SW 1271 (cell line): ENCODE data around the gene CTRL.
"Not testable (repeated sequence)": the region's sequence is repeated elsewhere in the genome, so short reads cannot be mapped to it uniquely, and the experiment has no call there.

Source experiments
- DNase-seq, 2 experiments: peaks; one replicate each; lab custom pipeline; 2025; lab: John Stamatoyannopoulos, UW

Gene CTRL

DNA sequence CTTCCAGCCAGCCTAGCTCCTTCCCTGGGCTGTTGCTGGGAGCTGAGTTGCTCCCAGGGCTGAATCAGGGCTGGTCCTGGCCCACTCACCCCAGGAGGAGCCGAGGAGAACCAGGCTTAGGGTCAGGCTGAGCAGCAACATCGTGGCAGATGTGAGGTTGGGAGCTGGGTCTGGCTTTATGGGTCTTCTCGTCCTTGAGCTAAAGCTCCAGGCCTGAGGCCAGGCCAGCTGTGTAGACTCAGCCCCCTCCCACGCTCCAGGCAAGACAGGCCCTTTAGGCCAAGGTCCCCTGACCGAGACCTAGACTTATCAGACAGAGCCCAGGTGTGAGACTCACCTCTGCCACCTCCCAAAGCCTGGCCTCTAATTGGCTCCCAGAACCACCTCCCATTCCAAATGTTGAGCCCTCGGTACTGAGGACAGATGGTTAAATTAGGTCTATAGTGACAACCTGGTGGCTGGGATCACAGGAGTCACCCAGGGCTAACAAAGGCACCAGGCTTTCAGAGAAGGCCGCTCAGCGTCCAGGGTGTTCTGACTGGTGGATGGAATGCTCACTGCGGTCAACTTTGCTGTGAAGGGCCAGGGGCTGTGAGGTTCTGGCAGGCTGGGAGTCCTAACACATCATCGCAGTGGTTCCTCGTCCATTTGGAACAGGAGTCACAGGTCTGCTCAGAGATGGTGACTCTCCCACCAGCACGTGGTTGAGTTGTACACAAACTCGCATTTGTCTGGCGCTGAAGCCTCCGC lies at the start of gene CTRL:
Gene CTRL (minus strand): TSS at position 151 of the 750 bp plus-strand sequence. CDS start 10 bp downstream, at position 141.
- DNase-seq, result no peak

DNA sequence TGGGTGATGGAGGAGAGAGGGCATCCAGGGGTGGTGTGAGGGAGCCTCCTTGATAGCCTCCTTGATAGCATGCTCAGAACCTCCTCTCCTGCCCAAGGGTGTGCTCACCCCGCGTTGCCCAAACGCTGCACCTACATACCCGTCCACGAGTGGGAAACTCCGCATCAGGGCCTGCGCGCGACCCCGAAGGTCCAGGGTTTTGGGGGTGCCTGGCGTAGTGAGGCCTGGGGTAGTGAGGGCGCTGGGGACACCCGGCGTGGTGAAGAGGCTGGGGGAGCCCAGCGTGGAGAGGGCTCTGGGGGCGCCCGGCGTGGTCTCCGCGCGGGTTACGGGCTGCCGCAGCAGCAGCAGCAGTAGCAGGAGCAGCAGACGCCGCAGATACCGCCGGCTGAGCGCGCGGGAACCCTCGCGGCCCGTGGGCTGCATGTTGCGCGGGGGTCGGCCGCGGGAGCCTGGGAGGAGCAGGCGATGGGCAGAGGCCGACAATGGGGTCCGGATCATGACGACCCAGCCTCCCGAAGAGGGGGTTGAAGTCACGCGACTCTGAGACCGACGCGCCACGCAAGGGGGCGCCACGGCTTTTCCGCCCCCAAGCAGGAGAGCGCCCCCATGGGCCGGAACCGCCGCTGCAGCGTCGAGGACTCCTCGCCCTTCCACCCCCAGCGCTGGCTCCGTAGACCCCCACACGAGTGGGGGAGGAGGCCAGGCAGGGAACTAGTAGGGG lies 48.5 kb upstream of the CTRL start, which contains the start of gene DPEP3:
Gene DPEP3 (minus strand): TSS at position 545 of the 724 bp plus-strand sequence. CDS start 119 bp downstream, at position 426.
- DNase-seq, result no peak

DNA sequence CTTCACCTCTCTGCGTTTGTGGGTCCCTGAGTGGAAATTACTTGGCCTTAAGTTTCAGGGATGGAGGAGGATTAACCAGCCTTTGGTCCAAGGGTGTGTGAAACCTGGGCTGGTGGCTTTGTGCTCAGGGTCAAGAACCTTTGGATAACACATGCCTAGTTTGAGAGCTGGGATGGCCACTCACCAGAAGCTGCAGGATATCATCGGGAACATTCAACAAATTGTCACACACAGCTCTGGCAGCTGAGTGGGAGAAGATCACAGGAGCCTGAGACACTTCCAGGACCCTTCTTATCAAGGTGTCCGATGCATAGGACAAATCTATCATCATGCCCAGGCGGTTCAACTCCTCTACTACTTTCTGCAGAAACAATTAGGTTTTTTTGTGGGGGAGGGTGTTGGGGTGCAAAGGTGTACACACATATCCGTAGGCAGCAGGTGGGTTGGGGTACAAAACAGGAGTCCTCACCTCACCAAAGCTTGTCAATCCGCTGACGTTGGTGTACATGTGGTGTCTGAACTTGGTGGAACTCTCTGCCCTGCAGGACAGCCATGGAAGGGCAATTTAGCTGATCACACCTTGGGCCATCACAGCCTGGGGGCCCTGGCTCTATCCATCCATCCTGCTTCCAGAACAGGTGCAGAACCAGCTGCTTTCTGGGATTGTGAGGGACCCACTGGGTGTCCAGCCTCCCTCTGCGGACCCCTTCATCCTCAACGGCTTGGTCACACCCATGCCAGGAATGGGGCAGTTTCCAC lies 46.0 kb upstream of the CTRL start:
- DNase-seq, result no peak

DNA sequence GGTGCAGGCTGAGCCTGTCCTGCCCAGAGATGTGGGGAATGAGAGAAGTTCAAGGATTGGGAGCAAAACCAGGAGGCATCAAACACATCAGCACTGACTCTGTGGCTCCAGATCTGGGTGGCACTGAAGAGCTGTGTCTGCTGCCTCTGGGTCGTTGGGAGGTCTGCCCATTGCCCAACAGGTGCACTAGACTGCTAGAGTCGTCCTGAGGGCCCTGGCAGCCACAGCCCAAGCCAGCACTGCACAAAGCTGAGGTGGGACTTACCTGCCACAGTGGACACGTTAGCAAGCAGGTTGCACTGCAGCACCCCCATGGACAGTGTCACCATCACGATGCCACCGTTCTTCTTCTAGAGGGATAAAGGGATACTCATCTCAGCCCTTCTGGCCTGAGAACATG lies 45.3 kb upstream of the CTRL start:
- no peak for DNase-seq

DNA sequence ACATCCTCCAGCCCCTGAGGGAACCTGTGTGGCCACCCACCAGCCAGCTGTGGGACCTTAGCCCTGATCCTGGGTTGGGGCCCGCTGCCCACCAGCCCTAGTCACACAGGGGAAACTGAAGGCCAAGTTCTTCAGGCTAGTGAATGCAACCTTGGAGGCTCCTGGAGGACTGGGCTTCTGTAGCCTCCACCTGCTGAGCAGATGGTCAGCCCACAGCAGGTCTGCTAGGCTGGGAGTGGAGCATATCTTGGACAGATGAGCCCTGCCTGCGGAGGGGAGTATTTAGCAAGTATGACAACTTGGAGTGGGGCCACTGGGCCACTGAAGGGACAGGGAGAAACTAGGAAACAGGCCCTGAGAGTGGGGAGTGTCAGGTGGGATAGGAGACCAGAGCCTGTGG lies 44.5 kb upstream of the CTRL start:
- DNase-seq, result no peak

DNA sequence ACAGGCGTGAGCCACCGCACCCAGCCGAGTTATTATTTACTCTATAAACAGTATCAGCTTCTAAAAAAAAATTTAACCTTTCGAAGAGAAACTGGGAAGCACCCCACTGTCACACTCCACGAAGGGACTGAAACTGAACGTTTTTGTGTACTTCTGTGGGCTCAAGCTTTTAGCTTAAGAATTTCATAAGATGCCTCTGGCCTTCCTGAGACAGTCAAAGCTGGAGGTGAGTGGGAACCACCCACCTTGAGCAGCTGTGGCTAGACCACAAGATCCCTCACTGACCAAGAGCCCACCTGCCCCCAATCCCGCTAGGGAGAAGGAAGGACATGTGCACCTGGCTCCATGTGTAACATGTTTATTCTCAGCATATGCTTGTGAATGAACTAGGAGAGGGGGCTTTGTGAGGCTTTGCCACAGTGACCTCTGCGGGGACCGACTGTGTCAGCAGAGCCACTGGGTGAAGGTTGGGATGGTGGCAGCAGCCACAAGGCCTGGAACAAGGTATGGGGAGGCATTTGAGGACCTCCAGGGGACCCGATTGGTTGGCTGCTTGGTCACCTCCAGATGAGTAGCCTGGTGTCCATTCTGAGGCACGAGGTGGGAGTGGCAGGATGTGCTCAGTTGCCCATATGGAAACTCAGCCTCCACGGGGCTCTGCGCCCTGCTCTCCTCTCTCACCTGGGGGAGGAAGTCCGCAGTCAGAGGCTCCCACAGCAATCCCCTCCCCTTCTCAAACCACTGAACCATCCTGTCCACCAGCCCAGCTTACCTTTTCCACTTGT lies 43.9 kb upstream of the CTRL start:
- DNase-seq, result no peak

DNA sequence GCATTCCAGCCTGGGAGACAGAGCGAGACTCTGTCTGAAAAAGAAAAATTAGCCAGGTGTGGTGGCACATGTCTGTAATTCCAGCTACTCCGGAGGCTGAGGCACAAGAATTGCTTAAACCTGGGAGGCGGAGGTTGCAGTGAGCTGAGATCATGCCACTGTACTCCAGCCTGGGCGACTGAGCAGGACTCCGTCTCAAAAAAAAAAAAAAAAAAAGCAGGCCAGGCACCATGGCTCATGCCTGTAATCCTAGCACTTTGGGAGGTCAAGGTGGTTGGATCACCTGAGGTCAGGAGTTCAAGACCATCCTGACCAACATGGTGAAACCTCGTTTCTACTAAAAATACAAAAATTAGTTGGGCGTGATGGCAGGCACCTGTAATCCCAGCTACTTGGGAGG lies 40.6 kb upstream of the CTRL start:
- not testable (repeated sequence) for DNase-seq

DNA sequence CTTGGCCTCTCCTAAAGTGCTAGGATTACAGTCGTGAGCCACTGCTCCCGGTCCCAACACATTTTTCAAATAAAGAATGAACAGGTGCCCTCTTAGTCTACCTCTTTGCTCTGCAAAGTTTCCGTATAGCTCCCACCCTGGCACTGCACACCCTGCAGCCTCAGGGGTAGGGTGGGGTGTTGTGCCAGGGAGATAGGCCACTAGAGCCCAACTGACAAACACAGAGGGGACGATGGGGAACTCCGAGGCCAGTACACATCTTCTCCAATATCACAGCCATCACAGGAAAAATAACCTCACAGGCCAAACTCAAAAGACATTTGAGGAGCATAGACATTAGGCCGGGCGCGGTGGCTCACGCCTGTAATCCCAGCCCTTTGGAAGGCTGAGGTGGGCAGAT lies 39.4 kb upstream of the CTRL start:
- no peak for DNase-seq

DNA sequence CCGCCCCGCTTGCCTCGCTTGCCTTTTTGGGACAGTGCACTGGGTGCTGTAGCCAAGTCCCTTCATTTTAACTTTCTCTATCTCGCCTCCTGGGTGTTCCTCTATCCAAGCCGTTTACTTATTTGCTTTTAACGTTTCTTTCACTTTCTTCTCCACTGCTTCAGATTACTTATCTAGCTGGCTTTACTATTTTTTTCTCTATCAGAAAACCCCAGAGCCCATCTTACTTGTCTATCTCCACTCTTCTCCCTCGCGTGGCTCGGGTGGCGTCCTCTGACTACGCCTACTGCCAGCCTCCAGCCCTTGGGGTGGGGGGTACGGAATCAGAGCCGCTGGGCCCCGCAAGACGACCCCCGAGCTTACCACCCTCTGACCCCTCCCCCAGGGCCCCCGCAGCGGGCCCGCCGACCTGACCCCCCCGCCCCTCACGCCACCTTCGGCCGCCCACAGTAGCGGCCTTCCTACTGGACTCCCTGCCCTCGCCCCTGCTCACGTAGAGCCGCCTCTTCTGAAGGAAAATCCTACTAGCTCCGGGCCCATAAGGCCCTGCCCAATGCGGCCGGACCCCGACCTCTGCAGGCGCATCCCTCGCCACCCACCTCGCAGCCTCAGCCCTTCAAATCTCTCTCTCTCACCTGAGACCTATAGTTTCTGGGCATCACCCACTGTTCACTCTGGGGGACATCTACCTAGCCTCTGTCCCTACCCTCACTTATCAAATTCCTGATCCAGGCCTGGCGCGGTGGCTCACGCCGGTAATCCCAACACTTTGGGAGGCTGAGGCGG lies 37.8 kb upstream of the CTRL start:
- no peak for DNase-seq

DNA sequence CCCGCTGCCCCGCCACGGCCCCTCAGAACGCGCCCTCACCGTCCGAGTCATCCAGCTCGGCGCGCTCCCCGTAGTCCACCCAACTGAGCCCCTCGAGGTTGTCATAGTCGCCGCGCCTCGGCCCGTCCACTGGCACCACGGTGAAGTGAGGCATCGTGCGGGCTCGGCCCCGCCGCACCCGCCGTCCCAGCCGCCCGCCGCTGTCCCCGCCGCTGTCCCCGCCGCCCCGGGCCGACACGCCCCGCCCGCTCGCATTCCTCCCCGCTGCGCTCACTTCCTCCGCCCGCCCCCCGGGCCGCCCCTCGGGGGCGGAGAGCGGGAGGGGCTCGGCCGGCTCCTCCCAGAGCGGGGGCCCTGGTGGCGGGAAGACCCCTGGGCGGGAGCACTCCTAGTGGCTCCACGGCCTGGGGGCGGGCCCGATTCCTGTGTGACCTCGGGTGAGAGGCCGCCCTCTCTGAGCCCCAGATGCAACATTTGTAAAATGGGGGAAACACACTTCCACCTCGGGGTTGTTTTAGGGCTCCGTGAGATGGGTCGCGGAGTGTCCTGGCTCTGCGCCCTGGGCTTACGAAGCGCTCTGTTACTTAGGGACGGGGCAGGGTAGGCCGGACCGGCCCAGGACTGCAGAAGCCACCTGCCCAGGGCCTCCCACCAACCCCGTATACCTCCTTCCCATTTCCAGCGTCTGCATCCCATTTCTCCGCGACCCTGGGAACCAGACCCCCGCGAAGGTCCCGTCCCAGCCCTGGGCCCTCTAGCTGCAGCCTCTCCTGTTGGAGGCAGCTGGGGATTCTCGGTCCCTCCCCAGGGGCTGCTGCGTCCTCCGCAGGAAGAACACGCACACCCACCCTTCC lies 37.0 kb upstream of the CTRL start, which contains the start of gene SLC12A4:
Gene SLC12A4 (minus strand): TSS at position 238 of the 854 bp plus-strand sequence. CDS start 84 bp downstream, at position 154.
- DNase-seq, result peak; percentile 63 to 71

DNA sequence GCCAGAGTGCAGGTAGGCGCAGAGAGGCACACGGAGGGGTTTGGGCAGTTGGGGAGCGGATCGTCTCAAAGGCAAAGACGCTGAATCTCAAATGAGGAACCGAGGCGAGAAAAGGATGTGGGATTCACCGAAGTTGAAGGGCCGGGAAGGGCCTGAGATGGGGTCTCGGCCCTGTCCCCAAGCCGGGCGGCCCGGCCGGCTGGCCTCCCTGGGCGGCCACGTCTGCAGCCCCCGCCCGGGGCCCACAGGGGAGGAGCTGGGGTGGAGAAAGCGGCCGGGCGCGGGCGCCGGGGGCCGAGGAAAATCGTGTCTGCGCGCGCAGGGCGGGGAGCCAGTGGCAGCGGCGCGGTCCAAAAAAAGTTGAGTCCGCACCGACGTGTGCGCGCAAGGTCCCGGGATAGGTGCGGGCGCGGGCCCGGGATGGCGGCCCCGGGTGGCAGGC lies 36.3 kb upstream of the CTRL start:
- DNase-seq, result no peak

DNA sequence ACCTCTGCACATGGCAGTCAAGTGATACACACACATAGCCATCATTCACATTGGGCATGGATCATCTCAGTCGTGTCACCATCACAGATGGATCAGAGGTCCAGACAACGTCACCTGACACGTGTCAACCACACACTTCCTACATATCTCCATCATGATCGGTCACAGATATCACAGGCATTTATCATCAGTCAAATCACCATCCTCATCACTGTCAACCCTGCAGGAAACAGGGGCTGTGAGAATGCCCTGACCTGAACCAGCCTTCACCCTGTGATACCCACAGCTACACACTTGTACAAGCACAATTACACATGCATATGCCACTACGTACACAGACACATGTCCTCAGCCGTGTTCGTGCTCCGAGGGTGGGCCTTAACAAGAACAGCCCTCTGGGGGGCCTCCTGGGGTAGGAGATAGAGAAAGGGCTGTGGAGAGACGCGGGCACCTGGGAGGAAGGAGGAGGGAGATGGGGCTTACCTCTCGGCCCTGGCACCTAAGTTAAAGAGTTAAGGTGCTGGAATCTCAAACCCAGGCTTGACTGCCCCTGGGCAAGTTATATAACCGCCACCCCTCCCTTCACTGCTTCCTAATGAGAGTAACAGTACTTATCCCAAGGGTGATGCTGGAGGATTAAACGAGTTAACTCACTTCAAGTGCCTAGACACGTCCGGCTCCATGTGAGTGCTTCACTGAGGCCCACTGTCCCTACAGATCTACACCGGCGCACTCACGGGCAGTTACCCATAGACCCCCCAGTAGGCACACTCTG lies 35.7 kb upstream of the CTRL start:
- DNase-seq, result peak in 1 of 2 experiments; percentile 15

DNA sequence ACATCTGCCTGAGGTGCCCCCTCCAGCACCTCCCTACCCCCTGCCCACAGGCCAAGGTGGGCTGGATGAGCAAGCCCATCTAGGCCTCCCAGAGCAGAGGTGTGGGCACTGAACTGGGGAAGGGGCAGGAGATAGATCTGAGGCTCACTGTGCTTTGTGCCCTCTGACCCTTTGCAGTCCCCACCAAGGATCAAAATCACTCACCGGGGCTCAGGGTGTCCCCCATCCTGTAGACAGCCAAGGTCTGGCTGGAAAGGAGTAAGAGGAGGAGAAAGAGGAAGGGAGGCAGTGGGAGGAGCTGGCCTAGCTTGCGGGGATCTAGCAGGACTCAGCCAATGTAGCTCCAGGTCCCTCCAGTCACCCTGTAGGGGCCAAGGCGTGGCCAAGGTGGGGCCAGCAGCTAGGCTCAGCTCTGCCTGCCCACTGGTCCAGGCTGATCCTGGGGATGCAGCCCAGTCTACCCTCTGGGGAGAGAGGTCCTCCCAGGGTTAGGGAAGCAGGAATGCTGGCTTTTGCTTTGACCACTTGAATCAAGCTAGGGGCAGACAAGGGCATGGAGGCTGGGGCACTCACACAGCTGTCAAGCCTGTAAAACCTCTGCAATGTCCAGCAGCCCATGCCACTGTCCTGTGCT lies 35.0 kb upstream of the CTRL start:
- DNase-seq, result peak in 1 of 2 experiments; percentile 17

DNA sequence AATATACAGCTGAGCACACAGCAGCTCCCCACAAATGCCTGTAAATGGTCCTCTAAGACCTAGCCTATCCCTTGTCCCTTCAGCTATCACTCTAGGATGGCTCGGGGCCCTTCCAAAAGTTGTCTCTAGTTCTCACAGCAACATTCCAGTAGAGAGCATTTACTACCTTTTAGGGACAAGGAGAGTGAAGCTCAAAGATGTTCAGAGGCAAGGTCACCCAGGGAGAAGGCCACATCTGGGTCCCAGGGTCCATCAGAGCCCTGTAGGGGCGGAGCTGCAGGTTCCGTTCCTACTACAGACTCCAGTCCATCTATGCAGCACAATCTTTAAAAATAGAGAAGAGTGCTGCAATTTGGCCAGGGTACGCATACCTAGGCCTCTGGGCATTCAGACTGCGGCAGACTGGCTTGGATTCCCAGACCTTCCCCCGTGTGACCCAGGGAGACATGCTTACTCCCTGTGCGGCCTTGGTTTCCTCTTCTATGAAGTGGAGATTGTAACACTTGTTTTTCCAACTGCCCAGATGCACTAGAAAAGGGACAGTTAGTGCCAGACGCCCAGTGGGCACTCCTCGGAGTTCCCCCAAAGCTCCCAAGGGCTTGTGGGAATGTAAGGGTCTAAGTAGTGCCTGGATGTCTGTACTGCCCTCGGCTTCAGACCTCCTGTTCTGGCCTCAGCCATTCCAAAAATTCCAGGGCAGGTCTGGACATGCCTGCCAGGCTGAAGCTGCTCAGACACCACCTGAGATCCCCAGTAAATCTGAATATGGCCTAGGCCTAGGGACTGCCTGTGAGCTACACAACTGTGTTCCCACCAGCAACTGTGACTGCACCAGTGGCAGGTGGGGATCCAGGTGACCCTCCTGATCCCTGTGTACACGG lies 34.2 kb upstream of the CTRL start:
- DNase-seq, result no peak

DNA sequence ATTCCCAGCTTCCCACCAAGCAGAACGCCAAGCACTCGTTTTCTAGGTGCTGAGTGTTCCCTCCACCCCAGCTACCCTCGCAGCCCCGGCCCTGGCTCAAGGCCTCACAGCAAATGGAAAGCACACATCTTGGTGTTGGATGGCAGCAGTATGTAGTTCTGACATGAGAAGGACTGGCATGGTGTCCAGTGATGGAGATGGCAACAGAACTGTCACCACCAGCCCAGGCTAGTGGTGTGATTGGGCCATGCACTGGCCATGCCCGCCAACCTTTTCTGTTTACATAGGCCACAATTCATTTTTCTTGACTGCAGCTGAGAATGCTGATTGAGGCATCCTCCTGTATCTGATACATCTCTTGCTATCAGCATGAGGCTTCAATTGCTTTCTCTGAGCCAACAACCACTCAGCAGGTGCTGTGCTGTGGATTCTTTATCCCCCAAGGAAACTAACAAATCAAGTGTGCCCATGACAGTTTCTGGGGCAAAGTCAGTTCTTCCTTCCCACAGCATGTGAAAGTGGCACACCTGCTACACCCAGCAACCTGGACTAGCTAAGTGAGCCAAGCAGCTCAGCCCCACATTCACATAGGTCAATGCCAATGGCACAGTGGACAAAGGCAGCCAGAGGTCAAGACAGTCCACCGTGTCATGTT lies 32.9 kb upstream of the CTRL start:
- DNase-seq, result no peak

DNA sequence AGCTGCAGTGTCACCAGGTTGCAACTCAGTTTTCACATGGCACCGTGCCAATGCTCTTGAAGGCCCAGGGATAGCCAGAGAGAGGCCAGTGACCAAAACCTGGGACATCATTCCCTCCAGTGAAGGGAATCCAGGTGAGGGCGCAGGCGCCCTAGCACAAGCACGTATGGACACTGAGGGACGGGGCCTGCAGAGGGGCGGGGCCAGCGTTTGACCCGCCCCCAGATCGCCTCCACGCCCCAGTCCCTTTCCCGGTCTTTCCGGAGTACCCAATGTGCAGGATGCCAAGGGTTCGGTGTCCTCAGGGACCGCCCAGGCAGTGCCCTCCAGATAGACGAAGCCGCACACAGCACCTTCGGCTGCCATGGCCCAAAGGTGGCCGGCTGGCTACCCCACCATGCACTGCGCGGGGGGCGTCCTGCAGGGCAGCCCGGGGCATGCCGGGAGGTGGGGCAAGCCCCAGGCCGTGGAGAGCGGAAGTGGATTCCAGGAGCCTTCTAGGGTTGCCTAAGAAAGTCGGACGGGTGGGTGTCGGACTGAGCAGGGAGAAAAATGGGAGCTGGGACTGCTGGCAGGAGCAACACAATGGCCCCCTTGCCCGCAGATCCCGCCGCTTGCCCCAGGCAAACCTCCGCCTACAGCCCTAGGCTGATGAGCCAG lies 32.1 kb upstream of the CTRL start:
- DNase-seq, result no peak
